WTC11 (cell line): Measurements from ENCODE around the gene WFDC1. TPM values are rescaled to one million over a fixed set of nuclear protein-coding genes. Genes with fewer than 3 reads are reported as not detected.

Experiments
- ATAC-seq: fragments of 200-7000 bp; cut with Tn5 transposase; 2 replicates; pipeline ENCODE4 v1.10.0; 2021; ENCODE audit warnings: mild to moderate bottlenecking, moderate library complexity
- CTCF ChIA-PET: fragments of 300-600 bp; sonication (Branson Sonifier 250); formaldehyde crosslinking; loops from one replicate; lab custom pipeline; 2021; ENCODE audit warnings: antibody characterized with exemption; lab: Charles Lee
- POLR2A ChIA-PET: fragments of 350-600 bp; sonication (Branson Sonifier 250); formaldehyde crosslinking; loops from one replicate; lab custom pipeline; 2021; ENCODE audit warnings: antibody characterized with exemption; lab: Charles Lee
- DNase-seq: peaks from one replicate; pipeline ENCODE4 v3.0.0; 2021; ENCODE audit warnings: low spot score
- H3K27ac Mint-ChIP-seq: 2 replicates; pipeline ENCODE4 v1.8.0; 2021; ENCODE audit warnings: mixed read lengths
- H3K27me3 Mint-ChIP-seq: 2 replicates; pipeline ENCODE4 v1.8.0; 2021; ENCODE audit warnings: low read depth, mild to moderate bottlenecking, moderate library complexity, mixed read lengths
- H3K36me3 Mint-ChIP-seq: 2 replicates; pipeline ENCODE4 v1.8.0; 2021; ENCODE audit warnings: mixed read lengths
- H3K4me1 Mint-ChIP-seq: 2 replicates; pipeline ENCODE4 v1.8.0; 2022; ENCODE audit warnings: mixed read lengths
- H3K4me3 Mint-ChIP-seq: 2 replicates; pipeline ENCODE4 v1.8.0; 2021; ENCODE audit warnings: mild to moderate bottlenecking, moderate library complexity, mixed read lengths
- H3K9me3 Mint-ChIP-seq: 2 replicates; pipeline ENCODE4 v1.8.0; 2021; ENCODE audit warnings: mixed read lengths
- AR ChIP-seq: fragments of 250-450 bp; sonication (Bioruptor Pico); IDR thresholded peaks from 2 replicates; pipeline ENCODE4 v1.9.0; 2021; ENCODE audit warnings: mild to moderate bottlenecking
- ATF6 ChIP-seq: sonication (generic); formaldehyde crosslinking; IDR thresholded peaks from 2 replicates; pipeline ENCODE4 v1.8.1; 2023; ENCODE audit warnings: mild to moderate bottlenecking, missing genetic modification reagents
- CBFB ChIP-seq: sonication (generic); formaldehyde crosslinking; IDR thresholded peaks from 2 replicates; pipeline ENCODE4 v1.8.1; 2022; ENCODE audit warnings: mild to moderate bottlenecking, low read depth, missing genetic modification reagents
- CDX4 ChIP-seq: fragments of 250-450 bp; sonication (Bioruptor Pico); IDR thresholded peaks from 2 replicates; pipeline ENCODE4 v1.9.0; 2021; ENCODE audit warnings: moderate library complexity, mild to moderate bottlenecking, inconsistent platforms, borderline replicate concordance
- CREM ChIP-seq: sonication (generic); formaldehyde crosslinking; IDR thresholded peaks from 2 replicates; pipeline ENCODE4 v1.8.1; 2022; ENCODE audit warnings: mild to moderate bottlenecking, missing genetic modification reagents, moderate library complexity
- FOXJ3 ChIP-seq: sonication (generic); formaldehyde crosslinking; IDR thresholded peaks from 2 replicates; pipeline ENCODE4 v1.9.0; 2021; ENCODE audit warnings: missing genetic modification reagents, mild to moderate bottlenecking, borderline replicate concordance
- GABPB1 ChIP-seq: sonication (generic); formaldehyde crosslinking; IDR thresholded peaks from 2 replicates; pipeline ENCODE4 v1.8.1; 2023; ENCODE audit warnings: mild to moderate bottlenecking, missing genetic modification reagents
- GRHL2 ChIP-seq: fragments of 250-450 bp; sonication (Bioruptor Pico); IDR thresholded peaks from 2 replicates; pipeline ENCODE4 v1.8.0; 2022; ENCODE audit warnings: mild to moderate bottlenecking, moderate library complexity; ENCODE audit not compliant: insufficient replicate concordance, severe bottlenecking
- JUN ChIP-seq: sonication (generic); formaldehyde crosslinking; IDR thresholded peaks from 2 replicates; pipeline ENCODE4 v1.8.0; 2023; ENCODE audit warnings: mild to moderate bottlenecking, missing genetic modification reagents
- MAX ChIP-seq: sonication (generic); formaldehyde crosslinking; IDR thresholded peaks from 2 replicates; pipeline ENCODE4 v1.8.0; 2022; ENCODE audit warnings: mild to moderate bottlenecking, missing genetic modification reagents
- MLX ChIP-seq: sonication (generic); formaldehyde crosslinking; IDR thresholded peaks from 2 replicates; pipeline ENCODE4 v1.8.1; 2023; ENCODE audit warnings: mild to moderate bottlenecking, missing genetic modification reagents, moderate library complexity
- NFATC4 ChIP-seq: fragments of 250-450 bp; sonication (Bioruptor Pico); IDR thresholded peaks from 2 replicates; pipeline ENCODE4 v1.9.0; 2021; ENCODE audit warnings: mild to moderate bottlenecking
- NFYB ChIP-seq: sonication (generic); formaldehyde crosslinking; conservative IDR thresholded peaks from 2 replicates; pipeline ENCODE4 v1.8.0; 2022; ENCODE audit warnings: low read depth, missing genetic modification reagents
- SMAD3 ChIP-seq: sonication (generic); formaldehyde crosslinking; IDR thresholded peaks from 2 replicates; pipeline ENCODE4 v1.8.0; 2022; ENCODE audit warnings: missing genetic modification reagents, mild to moderate bottlenecking, borderline replicate concordance
- TCF7 ChIP-seq: sonication (generic); formaldehyde crosslinking; IDR thresholded peaks from 2 replicates; pipeline ENCODE4 v1.8.0; 2022; ENCODE audit warnings: mild to moderate bottlenecking, low read depth, missing genetic modification reagents, moderate library complexity
- TP53 ChIP-seq: sonication (generic); formaldehyde crosslinking; IDR thresholded peaks from 2 replicates; pipeline ENCODE4 v1.8.1; 2023; ENCODE audit warnings: mild to moderate bottlenecking, missing genetic modification reagents
- USF2 ChIP-seq: sonication (generic); formaldehyde crosslinking; IDR thresholded peaks from 2 replicates; pipeline ENCODE4 v1.8.1; 2023; ENCODE audit warnings: mild to moderate bottlenecking, missing genetic modification reagents, moderate library complexity
- ZBTB21 ChIP-seq: sonication (generic); formaldehyde crosslinking; IDR thresholded peaks from 2 replicates; pipeline ENCODE4 v1.8.1; 2023; ENCODE audit warnings: mild to moderate bottlenecking, missing genetic modification reagents, borderline replicate concordance
- ZNF121 ChIP-seq: sonication (generic); formaldehyde crosslinking; IDR thresholded peaks from 2 replicates; pipeline ENCODE4 v1.8.0; 2023; ENCODE audit warnings: missing genetic modification reagents
- ZNF425 ChIP-seq: fragments of 250-450 bp; sonication (Bioruptor Pico); conservative IDR thresholded peaks from 2 replicates; pipeline ENCODE4 v1.9.0; 2021; ENCODE audit warnings: mild to moderate bottlenecking
- total RNA-seq: library from RNA; stranded (reverse); gene quantifications from 3 replicates; pipeline ENCODE4 v1.2.3, GENCODE V29; 2021

WFDC1 gene
- total RNA-seq, 1 experiment from 2014 or later: 0.50 TPM

- Mint-ChIP-seq H3K36me3 (no peaks in the 10 kb centered on the region), H3K4me1 (peaks cover 2% of the 10 kb centered on the region), H3K27ac (no peak overlapping the region), H3K27me3 (no peaks in the 10 kb centered on the region), H3K4me3 (no peak overlapping the region), H3K9me3 (no peaks in the 10 kb centered on the region)
- no peak for DNase-seq
- ChIA-PET CTCF (no interaction called here), POLR2A (no interaction called here)
- TF ChIP-seq TP53 (CRISPR knock-in tag): no peak
- TF ChIP-seq MAX (CRISPR knock-in tag): no peak
- TF ChIP-seq FOXJ3 (CRISPR knock-in tag): no peak
- no peak for TF ChIP-seq TCF7 (CRISPR knock-in tag)
- TF ChIP-seq ATF6 (CRISPR knock-in tag): no peak
- no peak for TF ChIP-seq MLX (CRISPR knock-in tag)
- no peak for TF ChIP-seq GRHL2 (CRISPR knock-in tag)
- no peak for TF ChIP-seq USF2 (CRISPR knock-in tag)
- TF ChIP-seq ZNF425: no peak
- no peak for TF ChIP-seq AR (CRISPR knock-in tag)
- no peak for TF ChIP-seq CBFB (CRISPR knock-in tag)
- TF ChIP-seq ZNF121: no peak
- TF ChIP-seq SMAD3: no peak
- TF ChIP-seq JUN: no peak
- no peak for TF ChIP-seq CDX4
- TF ChIP-seq NFYB (CRISPR knock-in tag): no peak
- no peak for TF ChIP-seq GABPB1 (CRISPR knock-in tag)
- TF ChIP-seq CREM: no peak
- TF ChIP-seq NFATC4: no peak
- TF ChIP-seq ZBTB21 (CRISPR knock-in tag): no peak
- no peak for ATAC-seq
Measured at GRCh38 chr16:84324434-84325262, 30.0 kb downstream of the WFDC1 start.
